Measurements from ENCODE around the gene STARD10.

STARD10 gene

DNA sequence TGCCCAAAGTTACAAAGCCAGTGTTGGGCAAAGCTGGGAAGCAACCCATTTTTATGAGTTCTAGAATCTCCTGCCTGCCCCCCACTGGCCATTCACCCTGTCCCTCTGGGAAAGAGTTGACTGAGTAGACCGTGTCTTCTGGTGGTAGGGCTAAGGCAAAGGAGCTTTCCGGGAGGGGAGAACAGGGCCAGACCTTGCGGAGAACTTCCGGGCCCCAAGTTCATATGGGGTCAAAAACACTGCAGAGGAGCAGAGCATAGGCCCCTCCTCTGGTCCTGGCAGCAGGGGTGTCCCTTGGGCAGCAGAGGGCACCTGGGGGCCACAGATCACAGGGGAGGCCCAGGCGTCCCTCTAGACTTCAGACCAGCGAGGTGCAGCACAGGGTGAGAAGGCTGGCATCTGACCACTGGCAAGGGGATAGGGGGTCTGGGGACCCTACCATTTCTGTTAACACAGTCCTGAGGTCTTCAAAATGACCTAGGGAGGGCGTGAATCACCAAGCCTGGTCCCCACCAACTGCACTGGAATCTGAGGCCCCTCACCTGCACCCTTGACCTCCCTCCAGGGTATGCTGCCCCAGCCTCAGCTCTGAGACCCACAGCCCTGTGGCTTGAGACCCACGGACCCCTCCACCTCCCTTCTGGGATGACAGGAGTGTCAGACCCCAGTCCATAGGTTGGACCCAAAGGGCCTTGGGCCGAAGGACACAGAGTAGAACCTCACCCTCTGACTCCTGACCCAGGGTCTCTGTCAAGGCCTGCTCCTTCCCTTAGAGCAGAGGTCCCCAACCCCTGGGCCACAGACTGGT lies 40.3 kb downstream of the STARD10 start:
- no peak for DNase-seq
- no peak for ATAC-seq
- H3K9me3 Mint-ChIP-seq: no peaks in the 10 kb centered on the region
- H3K27me3 Mint-ChIP-seq: no peaks in the 10 kb centered on the region
- peak overlapping the region in 1 of 2 donors; percentile 72 for H3K27ac Mint-ChIP-seq
- peak overlapping the region in 1 of 2 donors; percentile 93 for H3K4me3 Mint-ChIP-seq
- H3K4me1 Mint-ChIP-seq: peaks cover 45% of the 10 kb centered on the region

DNA sequence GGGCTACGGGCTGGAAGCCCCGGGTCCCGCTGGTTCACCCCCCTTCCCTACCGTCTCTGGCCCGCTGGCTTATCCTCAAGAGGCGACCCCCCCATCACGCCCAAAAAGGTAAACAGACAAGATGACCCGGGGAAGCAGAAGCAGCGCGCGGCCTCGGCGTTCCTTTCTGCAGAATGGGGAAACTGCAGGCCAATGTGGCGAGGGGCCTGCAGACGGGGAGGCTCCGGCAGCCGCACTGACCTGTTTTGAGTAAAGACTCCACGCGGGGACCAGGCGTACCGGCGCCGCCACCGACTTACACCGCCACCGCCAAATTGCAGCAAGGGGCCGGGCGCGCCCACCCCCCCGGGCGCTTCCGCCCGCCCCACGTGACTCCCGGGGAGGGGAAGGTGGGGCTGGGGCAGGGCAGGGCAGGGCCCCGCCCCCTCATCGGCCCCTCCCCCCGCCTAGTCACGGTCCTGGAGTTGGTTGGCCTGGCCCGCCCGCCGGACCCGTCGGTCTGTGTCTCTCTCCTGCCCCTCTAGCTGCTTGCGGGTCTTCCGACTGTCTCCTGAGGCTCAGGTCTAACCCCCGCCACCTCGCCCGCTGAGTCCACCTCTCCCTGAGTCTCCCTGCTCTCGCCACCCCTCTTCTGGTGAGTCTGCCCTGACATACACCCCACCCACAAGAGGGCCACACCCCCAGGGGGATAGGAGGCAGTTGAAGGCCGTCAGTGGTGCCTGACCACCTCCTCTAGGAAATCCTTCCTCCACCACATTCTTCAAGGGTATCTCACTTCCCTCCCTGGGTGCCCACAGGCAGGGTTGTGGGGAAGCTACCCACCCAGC lies 41.5 kb downstream of the STARD10 start, which contains the start of gene ARAP1:
TSS of gene ARAP1 (minus strand) at position 321 of the 827 bp plus-strand sequence. CDS start 25,280 bp downstream, outside the sequence.
- H3K27ac Mint-ChIP-seq: peak within 1 kb of the TSS; percentile 90 to 94

DNA sequence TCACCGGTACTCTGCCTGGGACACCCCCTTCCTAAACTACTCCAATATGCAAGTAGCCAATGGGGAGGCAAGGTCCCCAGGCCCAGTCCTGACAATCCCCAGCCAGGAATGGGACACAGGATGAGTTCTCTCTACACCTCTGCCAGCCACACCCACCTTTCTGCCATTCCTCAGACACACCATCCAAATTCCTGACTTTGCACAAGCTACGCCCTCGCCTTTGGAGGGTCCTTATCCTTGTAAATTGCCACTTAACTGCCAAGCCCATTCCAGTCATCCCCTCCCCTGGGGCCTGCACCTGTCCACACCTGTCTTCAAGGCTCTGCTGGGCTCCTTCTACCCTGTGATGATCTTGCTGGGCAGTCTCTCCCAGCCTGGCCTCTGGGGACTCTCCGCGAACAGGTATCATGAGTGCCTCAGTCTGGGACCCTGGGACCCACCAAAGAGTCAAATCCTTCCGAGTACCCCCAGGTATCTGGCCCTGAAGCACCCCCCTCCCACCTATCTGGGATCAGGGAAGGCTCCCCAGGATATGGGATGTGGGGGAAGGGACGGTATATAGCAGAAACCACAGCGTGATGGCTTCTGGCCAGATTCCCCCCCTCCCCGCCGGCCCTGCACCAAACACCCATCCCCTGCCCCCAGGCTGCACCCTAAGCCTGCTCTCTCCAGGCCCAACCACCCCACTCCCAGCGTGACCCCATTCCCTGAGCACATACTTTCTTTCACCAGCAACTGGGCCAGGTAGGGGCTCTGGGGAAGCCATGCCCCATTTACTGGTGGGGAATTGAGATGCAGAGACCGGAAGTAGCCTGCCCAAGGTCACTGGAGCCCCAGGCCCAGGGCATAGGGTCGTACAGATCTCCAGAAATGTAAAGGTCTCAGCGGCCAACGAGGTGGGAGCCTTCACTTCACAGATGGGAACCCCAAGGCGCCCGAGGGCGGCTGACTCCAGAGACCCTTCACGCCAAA lies 42.4 kb downstream of the STARD10 start:
- H3K27me3 Mint-ChIP-seq: no peaks in the 10 kb centered on the region
- no peaks in the 10 kb centered on the region for H3K9me3 Mint-ChIP-seq
- DNase-seq: no peak
- H3K27ac Mint-ChIP-seq: peak overlapping the region; percentile 74 to 90
- peak; percentile 24 for ATAC-seq
- H3K4me3 Mint-ChIP-seq: peak overlapping the region; percentile 88 to 93
- H3K4me1 Mint-ChIP-seq: peaks cover 50% of the 10 kb centered on the region

More for the DNA sequence above, 41.5 kb downstream of the STARD10 start, which contains the start of gene ARAP1:
- Mint-ChIP-seq H3K9me3 (no peaks in the 10 kb centered on the region), H3K27me3 (no peaks in the 10 kb centered on the region), H3K4me3 (peak within 1 kb of the TSS; percentile 88 to 93), H3K4me1 (peaks cover 50% of the 10 kb centered on the region)
- DNase-seq (peak; percentile 60 to 66), ATAC-seq (peak; percentile 81)

DNA sequence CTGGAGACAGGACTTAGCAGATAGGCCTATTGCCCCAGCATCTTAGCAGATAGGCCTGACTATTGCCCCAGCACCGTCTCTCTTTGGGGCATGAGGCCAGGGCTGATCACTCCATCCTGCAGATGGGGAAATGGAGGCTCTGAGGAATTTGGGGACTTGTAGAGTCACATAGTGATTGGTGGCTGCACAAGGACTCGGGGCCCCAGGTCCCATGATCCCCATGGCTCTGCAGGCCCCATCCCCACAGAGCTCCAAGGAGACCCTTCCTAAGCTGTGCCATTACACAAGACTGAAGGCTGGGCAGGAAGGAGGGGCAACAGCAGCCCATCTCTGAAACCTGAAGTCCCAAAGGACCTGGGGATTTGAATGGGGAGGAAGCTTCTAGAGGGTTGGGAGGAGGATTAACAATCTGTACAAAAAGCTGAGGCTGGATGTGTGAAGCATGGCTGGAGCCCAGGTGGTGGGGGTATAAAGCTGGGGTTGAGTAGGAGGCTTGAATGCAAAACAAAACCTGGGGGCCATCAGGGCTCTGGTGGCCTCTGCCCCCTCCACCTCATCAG lies 43.2 kb downstream of the STARD10 start:
- H3K4me3 Mint-ChIP-seq: peak overlapping the region; percentile 88 to 93
- H3K4me1 Mint-ChIP-seq: peaks cover 50% of the 10 kb centered on the region
- H3K9me3 Mint-ChIP-seq: no peaks in the 10 kb centered on the region
- no peaks in the 10 kb centered on the region for H3K27me3 Mint-ChIP-seq
- H3K27ac Mint-ChIP-seq: peak overlapping the region in 1 of 2 donors; percentile 23
- ATAC-seq (no peak), DNase-seq (no peak)

DNA sequence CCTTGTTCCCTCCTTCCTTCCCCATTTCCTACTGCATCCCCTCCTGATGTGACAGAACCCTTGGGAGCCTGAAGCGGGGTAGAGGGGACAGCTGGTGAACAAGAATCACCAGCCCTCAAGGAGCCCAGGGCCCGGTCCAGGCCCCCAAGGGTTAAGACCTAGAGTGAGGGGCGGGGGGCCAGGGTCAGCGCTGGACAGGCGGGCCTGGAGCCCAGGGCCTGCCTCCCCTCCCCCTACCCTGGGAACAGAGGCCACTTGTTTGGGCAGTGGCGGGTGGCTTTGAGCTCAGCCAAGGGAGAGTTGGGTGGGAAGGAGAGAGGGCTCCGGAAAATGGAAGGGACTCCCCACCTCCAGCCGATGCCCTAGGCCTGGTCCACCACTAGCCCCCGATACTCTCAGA lies 43.8 kb downstream of the STARD10 start:
- peaks cover 50% of the 10 kb centered on the region for H3K4me1 Mint-ChIP-seq
- ATAC-seq: no peak

DNA sequence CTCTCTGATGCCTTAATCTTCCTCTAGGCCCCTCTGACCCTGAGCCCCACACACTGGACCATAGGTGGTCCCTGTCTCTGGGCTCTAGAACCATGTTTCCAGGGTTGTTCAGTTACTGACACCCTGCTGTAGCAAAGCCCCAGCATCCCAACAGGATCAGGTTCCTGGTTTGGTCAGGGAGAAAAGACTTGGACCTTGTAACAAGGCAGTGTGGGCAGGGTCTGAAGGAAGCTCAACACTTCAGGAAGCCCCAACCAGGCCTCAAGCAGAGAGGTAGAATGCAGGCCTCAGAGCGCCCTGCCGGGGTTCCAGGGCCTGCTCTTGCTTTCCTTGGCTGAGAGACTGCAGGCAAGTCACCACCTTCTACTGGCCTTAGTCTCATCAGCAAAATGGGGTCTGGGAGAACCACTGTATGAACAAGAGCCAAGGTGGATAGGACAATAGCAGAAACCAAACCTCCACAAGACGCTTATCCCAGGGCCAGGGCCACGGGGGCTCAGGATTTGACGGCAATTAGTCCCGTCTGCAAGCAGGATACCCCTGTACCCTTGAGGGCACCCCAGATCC lies 46.5 kb downstream of the STARD10 start:
- Mint-ChIP-seq H3K4me3 (no peak overlapping the region), H3K27me3 (no peaks in the 10 kb centered on the region), H3K9me3 (no peaks in the 10 kb centered on the region), H3K27ac (peak overlapping the region in 1 of 2 donors; percentile 35), H3K4me1 (peaks cover 63% of the 10 kb centered on the region)
- DNase-seq (no peak), ATAC-seq (no peak)

More for the DNA sequence above, 43.8 kb downstream of the STARD10 start:
- Mint-ChIP-seq H3K27ac (peak overlapping the region; percentile 5 to 21), H3K27me3 (no peaks in the 10 kb centered on the region), H3K4me3 (no peak overlapping the region), H3K9me3 (no peaks in the 10 kb centered on the region)
- no peak for DNase-seq

DNA sequence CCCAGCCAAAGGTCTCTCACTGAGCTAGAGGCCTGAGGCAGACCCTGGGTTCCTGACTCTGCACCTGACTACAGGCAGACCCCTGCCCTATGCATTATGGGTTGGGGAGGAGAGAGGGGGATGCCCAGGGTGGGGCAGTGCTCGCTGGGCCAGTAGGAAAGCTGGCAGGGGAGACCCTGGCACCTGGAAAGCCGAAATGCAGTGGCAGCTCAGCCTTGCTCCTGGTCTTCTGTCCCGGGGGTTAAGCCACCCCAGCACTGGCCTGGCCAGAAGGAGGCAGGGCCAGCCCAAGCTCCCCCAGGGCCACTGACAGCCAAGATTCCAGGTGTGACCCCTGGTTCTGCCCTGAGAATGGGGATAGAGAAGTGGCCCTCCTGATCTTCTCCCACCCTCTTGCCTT lies 47.0 kb downstream of the STARD10 start:
- H3K27ac Mint-ChIP-seq: no peak overlapping the region
- H3K4me3 Mint-ChIP-seq: no peak overlapping the region
- H3K9me3 Mint-ChIP-seq: no peaks in the 10 kb centered on the region
- H3K27me3 Mint-ChIP-seq: no peaks in the 10 kb centered on the region
- ATAC-seq: no peak
- H3K4me1 Mint-ChIP-seq: peaks cover 67% of the 10 kb centered on the region
- DNase-seq: no peak

DNA sequence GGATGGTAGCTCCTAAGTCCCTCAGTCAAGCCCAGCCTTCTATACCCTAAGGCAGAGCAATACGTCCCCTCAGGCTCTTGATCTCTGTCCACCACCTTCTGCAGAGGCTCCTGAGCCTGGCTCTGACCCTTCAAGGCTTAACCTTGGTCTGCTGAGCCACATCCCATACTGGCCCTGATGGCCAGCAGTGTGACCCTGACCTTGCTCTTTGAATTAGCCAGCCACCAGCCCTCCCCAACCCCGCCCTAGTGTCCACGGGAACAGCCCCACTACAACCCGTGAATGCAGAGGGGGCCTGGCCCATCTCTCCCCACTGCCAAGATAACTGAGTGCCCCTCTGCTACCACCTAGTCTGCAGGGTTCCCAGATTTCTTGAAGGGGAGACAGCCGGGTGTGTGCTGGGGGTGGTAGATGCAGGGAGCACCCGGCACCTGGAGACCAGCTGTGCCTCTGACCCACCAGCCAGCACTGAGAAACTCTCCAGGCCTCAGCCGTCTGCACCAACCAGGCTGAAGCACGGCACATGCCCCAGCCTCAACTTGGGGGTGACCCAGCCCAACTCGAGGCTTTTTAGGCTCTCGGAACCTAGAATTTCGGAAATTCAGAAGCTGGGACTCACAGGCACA lies 47.8 kb downstream of the STARD10 start:
- no peaks in the 10 kb centered on the region for H3K9me3 Mint-ChIP-seq
- no peaks in the 10 kb centered on the region for H3K27me3 Mint-ChIP-seq
- ATAC-seq: no peak
- H3K27ac Mint-ChIP-seq: no peak overlapping the region
- no peak for DNase-seq
- H3K4me1 Mint-ChIP-seq: peaks cover 67% of the 10 kb centered on the region
- no peak overlapping the region for H3K4me3 Mint-ChIP-seq

DNA sequence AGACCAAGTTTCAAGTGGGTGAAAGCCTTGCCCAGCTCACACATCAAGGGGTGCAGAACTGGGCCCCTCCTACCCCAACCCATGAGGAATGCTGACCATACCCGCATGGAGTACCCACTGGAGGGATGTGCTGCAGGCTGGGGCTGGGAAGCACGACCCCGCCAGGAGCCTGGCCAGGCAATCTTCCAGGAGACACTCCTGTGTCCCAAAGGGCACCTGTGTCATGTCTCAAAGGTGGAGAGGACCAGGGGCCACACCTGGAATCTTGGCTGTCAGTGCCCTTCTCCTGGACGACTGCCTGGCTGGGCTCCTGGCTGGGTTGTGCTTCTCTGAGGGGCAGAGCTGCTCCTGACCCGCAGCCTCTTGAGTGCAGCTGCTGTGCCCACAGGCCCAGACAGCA lies 48.3 kb downstream of the STARD10 start:
- DNase-seq: no peak
- Mint-ChIP-seq H3K9me3 (no peaks in the 10 kb centered on the region), H3K4me1 (peaks cover 67% of the 10 kb centered on the region), H3K27ac (no peak overlapping the region), H3K27me3 (no peaks in the 10 kb centered on the region), H3K4me3 (no peak overlapping the region)
- ATAC-seq: no peak

DNA sequence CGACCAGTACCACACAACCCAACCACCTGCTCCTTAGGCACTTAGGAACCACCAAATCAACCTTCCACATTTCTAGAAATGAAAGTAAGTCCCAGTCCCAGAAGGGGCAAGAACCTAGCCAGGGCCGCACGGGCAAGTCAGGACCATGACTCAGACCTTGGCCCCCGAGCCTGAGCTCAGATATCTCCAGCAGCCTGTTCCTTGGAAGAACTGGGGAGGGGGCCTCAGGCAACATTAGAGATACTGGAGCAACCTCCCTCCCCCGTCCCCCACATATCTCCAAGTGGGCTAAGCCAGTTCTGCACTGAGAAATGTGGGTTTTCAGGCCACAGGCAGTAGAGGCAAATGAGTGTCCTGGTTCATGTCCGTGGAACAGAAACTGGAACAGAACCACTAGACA lies 49.4 kb downstream of the STARD10 start:
- Mint-ChIP-seq H3K27ac (no peak overlapping the region), H3K9me3 (no peaks in the 10 kb centered on the region), H3K4me3 (no peak overlapping the region), H3K27me3 (no peaks in the 10 kb centered on the region), H3K4me1 (peaks cover 67% of the 10 kb centered on the region)
- DNase-seq (no peak), ATAC-seq (no peak)

DNA sequence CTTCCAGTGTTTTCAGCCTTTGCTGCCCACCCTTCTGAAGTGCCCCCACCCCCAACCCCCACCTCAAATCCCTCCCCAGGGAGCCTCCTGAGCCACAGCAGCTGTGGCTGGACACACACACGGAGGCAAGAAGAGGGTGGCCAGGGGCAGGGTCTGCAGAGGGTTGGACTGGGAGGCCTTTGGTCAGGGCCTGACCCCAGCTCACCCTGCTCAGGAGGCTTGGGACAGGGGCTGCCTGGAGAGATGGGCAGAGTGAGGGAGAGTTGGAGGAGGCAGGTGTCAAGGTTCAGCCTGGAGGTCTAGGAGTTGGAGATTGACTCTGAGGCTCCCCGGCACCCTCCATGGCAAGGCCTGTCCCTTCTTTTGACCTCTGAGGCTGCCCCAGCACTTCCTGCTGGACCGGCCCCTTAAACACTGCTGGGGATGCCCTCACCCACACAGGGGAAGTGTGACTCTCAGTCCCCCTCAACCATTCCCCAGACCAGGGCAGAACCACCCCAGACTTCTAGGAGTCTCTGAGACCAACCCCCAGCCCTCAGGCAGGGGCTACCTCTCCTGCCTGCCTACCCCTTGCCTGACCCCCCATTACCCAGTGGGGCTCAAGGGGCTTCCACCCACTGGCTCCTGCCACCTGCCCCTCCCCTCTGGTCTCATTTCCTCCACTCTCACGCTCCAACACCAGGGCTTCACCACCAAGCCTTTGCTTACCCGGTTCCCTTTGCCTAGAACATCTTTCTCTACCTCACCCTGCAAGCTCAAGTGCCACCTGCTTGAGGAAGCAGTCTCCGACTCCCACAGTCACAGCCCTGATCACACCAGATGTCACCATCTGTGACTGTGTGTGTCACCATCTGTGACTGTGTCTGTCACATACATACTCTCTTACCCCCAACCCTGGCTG lies 50.3 kb downstream of the STARD10 start:
- peak; percentile 47 for ATAC-seq
- DNase-seq: no peak
- H3K4me3 Mint-ChIP-seq: no peak overlapping the region
- H3K9me3 Mint-ChIP-seq: no peaks in the 10 kb centered on the region
- H3K27me3 Mint-ChIP-seq: no peaks in the 10 kb centered on the region
- H3K4me1 Mint-ChIP-seq: peaks cover 67% of the 10 kb centered on the region
- peak overlapping the region; percentile 75 to 90 for H3K27ac Mint-ChIP-seq

DNA sequence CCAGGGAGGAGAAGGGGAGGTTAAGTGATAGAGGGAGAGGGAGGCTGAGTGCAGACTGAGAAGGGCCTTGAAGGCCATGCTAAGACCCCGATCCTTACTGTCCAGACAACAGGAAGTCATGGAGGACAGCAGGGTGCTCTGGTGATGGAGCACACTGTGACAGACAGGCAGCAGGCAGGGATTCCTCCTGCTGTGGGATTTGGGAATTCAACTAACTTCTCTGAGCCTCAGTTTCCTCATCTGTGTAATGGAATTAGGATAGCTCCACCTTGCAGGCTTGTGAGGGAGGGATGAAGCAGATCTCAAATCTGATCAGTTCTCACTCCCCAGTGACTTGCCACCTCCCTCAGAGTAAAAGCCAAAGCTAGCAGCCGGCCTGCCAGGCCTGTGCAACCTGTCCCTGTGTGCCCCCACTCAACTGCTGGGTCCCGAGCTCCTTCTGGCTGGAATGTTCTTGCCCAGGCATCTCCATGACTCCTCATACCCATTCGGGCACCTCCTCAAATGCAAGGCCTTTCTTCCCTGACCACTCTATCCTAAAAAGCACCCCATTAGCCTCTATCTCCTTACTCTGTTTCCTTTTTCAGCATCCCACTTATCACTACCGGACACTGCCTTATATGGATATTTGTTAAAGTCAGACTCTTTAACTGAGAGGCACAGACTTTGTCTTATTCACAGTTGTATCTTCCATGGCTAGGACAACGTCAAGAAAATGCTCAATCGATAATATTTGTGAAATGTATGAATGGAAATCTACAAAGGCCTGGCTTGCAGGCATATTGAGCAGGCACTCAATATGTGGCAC lies 51.1 kb downstream of the STARD10 start:
- Mint-ChIP-seq H3K27me3 (no peaks in the 10 kb centered on the region), H3K4me1 (peaks cover 70% of the 10 kb centered on the region), H3K9me3 (no peaks in the 10 kb centered on the region), H3K4me3 (no peak overlapping the region), H3K27ac (peak overlapping the region; percentile 8 to 33)
- no peak for ATAC-seq
- DNase-seq: no peak
